Sigmoid colon (tissue), 7 donors: Measurements from ENCODE around the gene PCNX1. TPM values are rescaled to one million over a fixed set of nuclear protein-coding genes. Genes with fewer than 3 reads are reported as not detected.

Experiments
- DNase-seq: peaks from one replicate; pipeline ENCODE4 v3.0.0-alpha.2; 2019
- H3K27ac ChIP-seq, 4 donors: fragments of 200-600 bp; sonication (generic); one replicate each; pipeline ENCODE4 v1.5.1; 2016 to 2019; ENCODE audit warnings: mild to moderate bottlenecking in 1 of 4
- H3K27me3 ChIP-seq, 3 donors: fragments of 200-600 bp; sonication (generic); one replicate each; pipeline ENCODE4 v1.5.1; 2019; ENCODE audit warnings: mild to moderate bottlenecking in 1 of 3
- H3K36me3 ChIP-seq, 4 donors: fragments of 200-600 bp; sonication (generic); one replicate each; pipeline ENCODE4 v1.5.1; 2016 to 2019
- H3K4me1 ChIP-seq, 4 donors: fragments of 200-600 bp; sonication (generic); one replicate each; pipeline ENCODE4 v1.5.1; 2017 to 2019
- H3K4me3 ChIP-seq, 4 donors: fragments of 200-600 bp; sonication (generic); one replicate each; pipeline ENCODE4 v1.5.1; 2017 to 2019; ENCODE audit warnings: mild to moderate bottlenecking in 2 of 4, moderate library complexity in 1 of 4
- H3K9me3 ChIP-seq, 4 donors: fragments of 200-600 bp in 3 of 4; sonication (generic) in 3 of 4; one replicate each; pipeline versions ENCODE4 v1.5.1 to v1.6.1; 2013 to 2019
- CTCF ChIP-seq, 4 experiments: fragments of 450-650 bp in 3 of 4; fragments of 200-600 bp in 1 of 4; IDR thresholded peaks; one replicate each; pipeline ENCODE4 v1.5.1; 2016 to 2019; ENCODE audit warnings: antibody characterized with exemption in 4 of 4, mild to moderate bottlenecking in 3 of 4, moderate library complexity in 2 of 4
- EP300 ChIP-seq, 4 donors: sonication (generic); formaldehyde crosslinking; IDR thresholded peaks; one replicate each; pipeline ENCODE4 v1.6.1; 2017; ENCODE audit warnings: antibody characterized with exemption in 4 of 4
- POLR2A ChIP-seq, 2 donors: fragments of 450-650 bp; IDR thresholded peaks; one replicate each; pipeline ENCODE4 v1.6.1; 2016; ENCODE audit warnings: antibody characterized with exemption in 2 of 2, mild to moderate bottlenecking in 2 of 2, moderate library complexity in 2 of 2
- POLR2AphosphoS5 ChIP-seq, 4 donors: sonication (generic); formaldehyde crosslinking; IDR thresholded peaks; one replicate each; pipeline ENCODE4 v1.6.1; 2017; ENCODE audit warnings: antibody characterized with exemption in 4 of 4
- WGBS, 2 donors: extraction: QIAGEN DNeasy Blood & Tissue Kit; methylation state at CpG; one replicate each; pipeline ENCODE4 v1.1.7; 2013; 5-methylcytosine and 5-hydroxymethylcytosine counted together
- intact Hi-C: fragments of 100-400 bp; cut with DNase I; formaldehyde crosslinking; loops from one replicate; pipeline ENCODE4 v1.15.1; 2023
- polyA plus RNA-seq, 3 donors: library from polyadenylated mRNA; stranded (reverse); fragments of 200-250 nt; gene quantifications; one replicate each; pipeline ENCODE4 v1.2.3, GENCODE V29; 2013
- total RNA-seq, 4 donors: library from RNA; depleted of rRNA; stranded (reverse); fragments of >200 nt; gene quantifications; one replicate each; pipeline ENCODE4 v1.1.0, GENCODE V29; 2016
- donor health status: healthy with polysubstance abuse.
- donor health status: Bipolar disorder and iron deficiency.
- donor health status: healthy.

Gene PCNX1
- total and polyA plus RNA-seq, 7 donors = 1.2 to 73.9 (median 62.8) TPM

GRCh38 chr14:70896317-70896716 lies 10.9 kb upstream of the PCNX1 start:
- intact Hi-C loops = no loop called here
- H3K4me1 ChIP-seq = peaks cover 0 to 53% (median 37%) of the 10 kb centered on the region in 4 donors

GRCh38 chr14:70896981-70897380 lies 10.3 kb upstream of the PCNX1 start:
- no peak for TF ChIP-seq POLR2AphosphoS5 (IDR thresholded peaks at IDR 0.05)
- no peak for TF ChIP-seq CTCF (IDR thresholded peaks at IDR 0.05)
- Histone ChIP-seq H3K27ac (peak overlapping the region; percentile 68 to 87 (median 76)), H3K4me1 (peaks cover 0 to 56% (median 39%) of the 10 kb centered on the region in 4 donors), H3K4me3 (no peak overlapping the region), H3K9me3 (no peaks in the 10 kb centered on the region), H3K36me3 (no peaks in the 10 kb centered on the region), H3K27me3 (no peaks in the 10 kb centered on the region)
- 96 to 98% methylated on average over 3 of the region's 3 CpGs for WGBS, 2 donors
- intact Hi-C loops = no loop called here
- no peak for DNase-seq

More at GRCh38 chr14:70896317-70896716, 10.9 kb upstream of the PCNX1 start:
- H3K9me3 ChIP-seq = no peaks in the 10 kb centered on the region
- no peak for DNase-seq
- no peaks in the 10 kb centered on the region for H3K27me3 ChIP-seq
- 63 to 85% methylated on average over 1 of the region's 1 CpG for WGBS, 2 donors
- TF ChIP-seq POLR2AphosphoS5 (IDR thresholded peaks at IDR 0.05) (no peak), EP300 (IDR thresholded peaks at IDR 0.05) (no peak), POLR2A (IDR thresholded peaks at IDR 0.05) (no peak), CTCF (IDR thresholded peaks at IDR 0.05) (no peak)
- H3K27ac ChIP-seq = peak overlapping the region in 3 of 4 donors; percentile 68 to 87 (median 81)
- H3K4me3 ChIP-seq = no peak overlapping the region
- no peaks in the 10 kb centered on the region for H3K36me3 ChIP-seq

- no peak for DNase-seq
- no peaks in the 10 kb centered on the region for H3K36me3 ChIP-seq
- H3K4me1 ChIP-seq = peaks cover 0 to 56% (median 39%) of the 10 kb centered on the region in 4 donors
- no peaks in the 10 kb centered on the region for H3K9me3 ChIP-seq
- intact Hi-C loops = no loop called here
- peak overlapping the region; percentile 68 to 87 (median 76) for H3K27ac ChIP-seq
- H3K4me3 ChIP-seq = no peak overlapping the region
- H3K27me3 ChIP-seq = no peaks in the 10 kb centered on the region
- 57 to 64% methylated on average over 2 of the region's 2 CpGs for WGBS, 2 donors
- TF ChIP-seq CTCF (IDR thresholded peaks at IDR 0.05) = no peak
- TF ChIP-seq EP300 (IDR thresholded peaks at IDR 0.05) = peak in 2 of 4 donors; percentile 32 to 59
- no peak for TF ChIP-seq POLR2A (IDR thresholded peaks at IDR 0.05)
- TF ChIP-seq POLR2AphosphoS5 (IDR thresholded peaks at IDR 0.05) = peak; percentile 32 to 78 (median 72)
Measured at GRCh38 chr14:70897464-70897863, 9.8 kb upstream of the PCNX1 start.

- Histone ChIP-seq H3K27me3 (no peaks in the 10 kb centered on the region), H3K27ac (peak overlapping the region; percentile 68 to 87 (median 76)), H3K36me3 (no peaks in the 10 kb centered on the region), H3K4me1 (peaks cover 0 to 56% (median 39%) of the 10 kb centered on the region in 4 donors), H3K4me3 (no peak overlapping the region), H3K9me3 (no peaks in the 10 kb centered on the region)
- no peak for DNase-seq
- whole genome bisulfite sequencing, 2 donors = 56 to 74% methylated on average over 3 of the region's 3 CpGs
- intact Hi-C loops = no loop called here
- TF ChIP-seq EP300 (IDR thresholded peaks at IDR 0.05) = no peak
- TF ChIP-seq POLR2A (IDR thresholded peaks at IDR 0.05) = no peak
- no peak for TF ChIP-seq POLR2AphosphoS5 (IDR thresholded peaks at IDR 0.05)
- no peak for TF ChIP-seq CTCF (IDR thresholded peaks at IDR 0.05)
Measured at GRCh38 chr14:70898111-70898745, 9.0 kb upstream of the PCNX1 start.
